HEK293 (cell line): ENCODE data around the gene CASKIN1.

Experiments
- CTCF ChIA-PET: fragments of 350-600 bp; formaldehyde crosslinking; extraction: SDS; loops from one replicate; lab custom pipeline; 2021; ENCODE audit warnings: antibody characterized with exemption; lab: Yijun Ruan, JAX
- POLR2A ChIA-PET: fragments of 300-600 bp; formaldehyde crosslinking; extraction: SDS; loops from one replicate; lab custom pipeline; 2020; ENCODE audit warnings: antibody characterized with exemption, inconsistent platforms; lab: Yijun Ruan, JAX
- H3K27ac ChIP-seq: fragments of 200-500 bp; sonication (Bioruptor generic); 2 replicates; pipeline ENCODE4 v1.5.1; 2014; ENCODE audit warnings: low read depth, low read length, control low read depth, inconsistent platforms; ENCODE audit errors: extremely low read depth
- H3K36me3 ChIP-seq, 2 experiments: fragments of 200-500 bp in 1 of 2; sonication (Bioruptor generic) in 1 of 2; 1 replicate in 1 of 2; 2 replicates in 1 of 2; pipeline ENCODE4 v1.5.1; 2014 to 2017; ENCODE audit warnings: inconsistent platforms in 2 of 2, low read length in 2 of 2; ENCODE audit not compliant: control insufficient read depth in 2 of 2, insufficient read depth in 1 of 2
- H3K4me1 ChIP-seq: fragments of 200-500 bp; sonication (Bioruptor generic); 2 replicates; pipeline ENCODE4 v1.5.1; 2014; ENCODE audit warnings: mild to moderate bottlenecking, low read length, inconsistent platforms; ENCODE audit not compliant: control insufficient read depth, insufficient read depth
- H3K4me3 ChIP-seq: 2 replicates; pipeline ENCODE4 v1.5.1; 2011; ENCODE audit warnings: low read depth, mild to moderate bottlenecking, control low read depth, low read length, moderate library complexity
- H3K9me3 ChIP-seq: fragments of 200-500 bp; sonication (Bioruptor generic); 2 replicates; pipeline ENCODE4 v1.5.1; 2014; ENCODE audit warnings: low read depth, low read length, inconsistent platforms; ENCODE audit not compliant: control insufficient read depth, insufficient read depth
- GLI2 ChIP-seq: fragments of 450-650 bp; formaldehyde crosslinking; IDR thresholded peaks from 2 replicates; pipeline ENCODE4; 2017; ENCODE audit warnings: missing biosample characterization, missing genetic modification characterization, low read depth, borderline replicate concordance
- GLI4 ChIP-seq: fragments of 450-650 bp; formaldehyde crosslinking; IDR thresholded peaks from 2 replicates; pipeline ENCODE4 v1.5.1; 2016; ENCODE audit warnings: missing biosample characterization, missing genetic modification characterization
- IKZF3 ChIP-seq: fragments of 450-650 bp; IDR thresholded peaks from 2 replicates; pipeline ENCODE4 v1.5.0; 2018; ENCODE audit warnings: missing biosample characterization, mild to moderate bottlenecking, missing genetic modification characterization, moderate library complexity
- SALL2 ChIP-seq: fragments of 450-650 bp; formaldehyde crosslinking; IDR thresholded peaks from 2 replicates; pipeline ENCODE4 v1.5.0; 2017; ENCODE audit warnings: missing biosample characterization, mild to moderate bottlenecking, missing genetic modification characterization, borderline replicate concordance
- SP2 ChIP-seq: fragments of 450-650 bp; formaldehyde crosslinking; IDR thresholded peaks from 2 replicates; pipeline ENCODE4 v1.5.1; 2016; ENCODE audit warnings: missing biosample characterization, missing genetic modification characterization
- SP7 ChIP-seq: fragments of 450-650 bp; formaldehyde crosslinking; IDR thresholded peaks from 2 replicates; pipeline ENCODE4 v1.5.1; 2016; ENCODE audit warnings: missing biosample characterization, missing genetic modification characterization
- ZBTB44 ChIP-seq: fragments of 450-650 bp; IDR thresholded peaks from 2 replicates; pipeline ENCODE4 v1.5.1; 2018; ENCODE audit warnings: missing biosample characterization, mild to moderate bottlenecking, missing genetic modification characterization
- ZBTB6 ChIP-seq: fragments of 450-650 bp; formaldehyde crosslinking; IDR thresholded peaks from 2 replicates; pipeline ENCODE4 v1.5.1; 2017; ENCODE audit warnings: missing biosample characterization, missing genetic modification characterization
- ZBTB7A ChIP-seq: fragments of 450-650 bp; formaldehyde crosslinking; IDR thresholded peaks from 2 replicates; pipeline ENCODE4 v1.5.1; 2016; ENCODE audit warnings: low read depth, missing biosample characterization, missing genetic modification characterization
- ZFHX2 ChIP-seq: fragments of 450-650 bp; formaldehyde crosslinking; conservative IDR thresholded peaks from 2 replicates; pipeline ENCODE4 v1.5.1; 2016; ENCODE audit warnings: missing biosample characterization, missing genetic modification characterization
- ZFP69B ChIP-seq: fragments of 450-650 bp; formaldehyde crosslinking; IDR thresholded peaks from 2 replicates; pipeline ENCODE4 v1.5.1; 2016; ENCODE audit warnings: missing biosample characterization, missing genetic modification characterization
- ZIC2 ChIP-seq: fragments of 450-650 bp; formaldehyde crosslinking; IDR thresholded peaks from 2 replicates; pipeline ENCODE4 v1.5.1; 2016; ENCODE audit warnings: missing biosample characterization, missing genetic modification characterization
- ZNF133 ChIP-seq: fragments of 450-650 bp; formaldehyde crosslinking; IDR thresholded peaks from 2 replicates; pipeline ENCODE4 v1.5.1; 2016; ENCODE audit warnings: missing biosample characterization, missing genetic modification characterization
- ZNF146 ChIP-seq: fragments of 450-650 bp; formaldehyde crosslinking; IDR thresholded peaks from 2 replicates; pipeline ENCODE4 v1.5.1; 2016; ENCODE audit warnings: missing biosample characterization, missing genetic modification characterization
- ZNF155 ChIP-seq: fragments of 450-650 bp; formaldehyde crosslinking; IDR thresholded peaks from 2 replicates; pipeline ENCODE4 v1.5.1; 2016; ENCODE audit warnings: missing biosample characterization, missing genetic modification characterization
- ZNF214 ChIP-seq: fragments of 450-650 bp; formaldehyde crosslinking; IDR thresholded peaks from 2 replicates; pipeline ENCODE4 v1.5.1; 2017; ENCODE audit warnings: missing biosample characterization, mild to moderate bottlenecking, missing genetic modification characterization, borderline replicate concordance
- ZNF223 ChIP-seq: fragments of 450-650 bp; formaldehyde crosslinking; IDR thresholded peaks from 2 replicates; pipeline ENCODE4 v1.5.1; 2016; ENCODE audit warnings: missing biosample characterization, missing genetic modification characterization
- ZNF248 ChIP-seq: fragments of 450-650 bp; formaldehyde crosslinking; IDR thresholded peaks from 2 replicates; pipeline ENCODE4 v1.5.1; 2017; ENCODE audit warnings: missing biosample characterization, missing genetic modification characterization
- ZNF26 ChIP-seq: fragments of 450-650 bp; formaldehyde crosslinking; IDR thresholded peaks from 2 replicates; pipeline ENCODE4 v1.5.1; 2016; ENCODE audit warnings: missing biosample characterization, missing genetic modification characterization
- ZNF302 ChIP-seq: fragments of 450-650 bp; formaldehyde crosslinking; IDR thresholded peaks from 2 replicates; pipeline ENCODE4 v1.5.1; 2016; ENCODE audit warnings: missing biosample characterization, missing genetic modification characterization, low read depth
- ZNF350 ChIP-seq: fragments of 450-650 bp; formaldehyde crosslinking; IDR thresholded peaks from 2 replicates; pipeline ENCODE4 v1.5.0; 2017; ENCODE audit warnings: missing biosample characterization, mild to moderate bottlenecking, missing genetic modification characterization
- ZNF544 ChIP-seq: fragments of 450-650 bp; formaldehyde crosslinking; IDR thresholded peaks from 2 replicates; pipeline ENCODE4 v1.5.0; 2017; ENCODE audit warnings: missing biosample characterization, missing genetic modification characterization
- ZNF585B ChIP-seq: fragments of 450-650 bp; formaldehyde crosslinking; IDR thresholded peaks from 2 replicates; pipeline ENCODE4 v1.5.1; 2016; ENCODE audit warnings: missing biosample characterization, missing genetic modification characterization
- ZNF600 ChIP-seq: fragments of 450-650 bp; formaldehyde crosslinking; IDR thresholded peaks from 2 replicates; pipeline ENCODE4 v1.5.1; 2016; ENCODE audit warnings: missing biosample characterization, missing genetic modification characterization
- ZNF610 ChIP-seq: fragments of 450-650 bp; formaldehyde crosslinking; IDR thresholded peaks from 2 replicates; pipeline ENCODE4 v1.5.1; 2016; ENCODE audit warnings: missing biosample characterization, missing genetic modification characterization, borderline replicate concordance
- TF ChIP-seq, protein P1 (sequence below): fragments of 450-650 bp; formaldehyde crosslinking; IDR thresholded peaks from 2 replicates; pipeline ENCODE4 v1.5.1; 2016; ENCODE audit warnings: missing biosample characterization, missing genetic modification characterization, low read depth
- TF ChIP-seq, protein P2 (sequence below): fragments of 450-650 bp; formaldehyde crosslinking; IDR thresholded peaks from 2 replicates; pipeline ENCODE4 v1.5.1; 2016; ENCODE audit warnings: missing biosample characterization, missing genetic modification characterization
- TF ChIP-seq, protein P3 (sequence below): fragments of 450-650 bp; formaldehyde crosslinking; IDR thresholded peaks from 2 replicates; pipeline ENCODE4 v1.5.1; 2016; ENCODE audit warnings: missing biosample characterization, missing genetic modification characterization, borderline replicate concordance

CASKIN1 gene

GRCh38 chr16:2212362-2213324 is 16.2 kb upstream of the CASKIN1 start:
- peak overlapping the region; percentile 78 for H3K4me3 ChIP-seq
- peak overlapping the region; percentile 94; the same call in 1 of the 2 replicates for H3K27ac ChIP-seq
- H3K4me1 ChIP-seq, result 0 out of 2 replicates have a peak, but pooled peaks cover 2% of the 10 kb centered on the region
- peaks cover 0 to 45% of the 10 kb centered on the region in 2 experiments; a peak in 1 of 3 replicates for H3K36me3 ChIP-seq
- CTCF ChIA-PET, result no interaction called here
- POLR2A ChIA-PET, result interaction anchor here (0.8 to 1.8 kb wide), 2 partner anchors 9 to 57 kb away, joined by 3 to 4 read pairs; partner anchors contain the start of gene TRAF7
- no peaks in the 10 kb centered on the region for H3K9me3 ChIP-seq
- TF ChIP-seq ZNF26 (tag by site-specific recombination), result no peak
- no peak for TF ChIP-seq ZIC2 (tag by site-specific recombination)
- TF ChIP-seq, protein P1, sequence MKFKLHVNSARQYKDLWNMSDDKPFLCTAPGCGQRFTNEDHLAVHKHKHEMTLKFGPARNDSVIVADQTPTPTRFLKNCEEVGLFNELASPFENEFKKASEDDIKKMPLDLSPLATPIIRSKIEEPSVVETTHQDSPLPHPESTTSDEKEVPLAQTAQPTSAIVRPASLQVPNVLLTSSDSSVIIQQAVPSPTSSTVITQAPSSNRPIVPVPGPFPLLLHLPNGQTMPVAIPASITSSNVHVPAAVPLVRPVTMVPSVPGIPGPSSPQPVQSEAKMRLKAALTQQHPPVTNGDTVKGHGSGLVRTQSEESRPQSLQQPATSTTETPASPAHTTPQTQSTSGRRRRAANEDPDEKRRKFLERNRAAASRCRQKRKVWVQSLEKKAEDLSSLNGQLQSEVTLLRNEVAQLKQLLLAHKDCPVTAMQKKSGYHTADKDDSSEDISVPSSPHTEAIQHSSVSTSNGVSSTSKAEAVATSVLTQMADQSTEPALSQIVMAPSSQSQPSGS (tag by site-specific recombination), result no peak
- TF ChIP-seq ZNF600, result no peak; the same call in none of the 2 replicates
- peak; percentile 36 for TF ChIP-seq SP2 (tag by site-specific recombination)
- no peak for TF ChIP-seq GLI2 (tag by site-specific recombination)
- 0 out of 2 replicates have a peak, but pooled peaks have one; percentile 20 for TF ChIP-seq IKZF3
- TF ChIP-seq, protein P2, sequence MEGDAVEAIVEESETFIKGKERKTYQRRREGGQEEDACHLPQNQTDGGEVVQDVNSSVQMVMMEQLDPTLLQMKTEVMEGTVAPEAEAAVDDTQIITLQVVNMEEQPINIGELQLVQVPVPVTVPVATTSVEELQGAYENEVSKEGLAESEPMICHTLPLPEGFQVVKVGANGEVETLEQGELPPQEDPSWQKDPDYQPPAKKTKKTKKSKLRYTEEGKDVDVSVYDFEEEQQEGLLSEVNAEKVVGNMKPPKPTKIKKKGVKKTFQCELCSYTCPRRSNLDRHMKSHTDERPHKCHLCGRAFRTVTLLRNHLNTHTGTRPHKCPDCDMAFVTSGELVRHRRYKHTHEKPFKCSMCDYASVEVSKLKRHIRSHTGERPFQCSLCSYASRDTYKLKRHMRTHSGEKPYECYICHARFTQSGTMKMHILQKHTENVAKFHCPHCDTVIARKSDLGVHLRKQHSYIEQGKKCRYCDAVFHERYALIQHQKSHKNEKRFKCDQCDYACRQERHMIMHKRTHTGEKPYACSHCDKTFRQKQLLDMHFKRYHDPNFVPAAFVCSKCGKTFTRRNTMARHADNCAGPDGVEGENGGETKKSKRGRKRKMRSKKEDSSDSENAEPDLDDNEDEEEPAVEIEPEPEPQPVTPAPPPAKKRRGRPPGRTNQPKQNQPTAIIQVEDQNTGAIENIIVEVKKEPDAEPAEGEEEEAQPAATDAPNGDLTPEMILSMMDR (tag by site-specific recombination), result no peak
- TF ChIP-seq ZNF214 (tag by site-specific recombination), result no peak
- no peak for TF ChIP-seq ZNF302 (tag by site-specific recombination)
- no peak for TF ChIP-seq ZNF350 (tag by site-specific recombination)
- no peak for TF ChIP-seq ZNF585B (tag by site-specific recombination)
- TF ChIP-seq ZNF146 (tag by site-specific recombination), result no peak
- TF ChIP-seq ZNF248, result no peak
- 0 out of 2 replicates have a peak, but pooled peaks have one; percentile 17 for TF ChIP-seq ZFHX2 (tag by site-specific recombination)
- peak; percentile 39; the same call in 1 of the 2 replicates for TF ChIP-seq ZBTB6 (tag by site-specific recombination)
- TF ChIP-seq, protein P3, sequence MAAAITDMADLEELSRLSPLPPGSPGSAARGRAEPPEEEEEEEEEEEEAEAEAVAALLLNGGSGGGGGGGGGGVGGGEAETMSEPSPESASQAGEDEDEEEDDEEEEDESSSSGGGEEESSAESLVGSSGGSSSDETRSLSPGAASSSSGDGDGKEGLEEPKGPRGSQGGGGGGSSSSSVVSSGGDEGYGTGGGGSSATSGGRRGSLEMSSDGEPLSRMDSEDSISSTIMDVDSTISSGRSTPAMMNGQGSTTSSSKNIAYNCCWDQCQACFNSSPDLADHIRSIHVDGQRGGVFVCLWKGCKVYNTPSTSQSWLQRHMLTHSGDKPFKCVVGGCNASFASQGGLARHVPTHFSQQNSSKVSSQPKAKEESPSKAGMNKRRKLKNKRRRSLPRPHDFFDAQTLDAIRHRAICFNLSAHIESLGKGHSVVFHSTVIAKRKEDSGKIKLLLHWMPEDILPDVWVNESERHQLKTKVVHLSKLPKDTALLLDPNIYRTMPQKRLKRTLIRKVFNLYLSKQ (tag by site-specific recombination), result no peak
- TF ChIP-seq ZNF133 (tag by site-specific recombination), result no peak
- no peak for TF ChIP-seq SALL2 (tag by site-specific recombination)
- TF ChIP-seq ZNF544 (tag by site-specific recombination), result no peak
- no peak for TF ChIP-seq ZNF610 (tag by site-specific recombination)
- TF ChIP-seq GLI4, result no peak
- no peak for TF ChIP-seq ZNF223
- no peak for TF ChIP-seq SP7
- TF ChIP-seq ZBTB44 (tag by site-specific recombination), result 0 out of 2 replicates have a peak, but pooled peaks have one; percentile 7
- no peak for TF ChIP-seq ZFP69B (tag by site-specific recombination)
- TF ChIP-seq ZNF155, result no peak
- TF ChIP-seq ZBTB7A, result no peak
